LNCAP (cell line): ENCODE data around the gene LCN6.

Source experiments
- TF ChIP-seq, protein P1 (sequence below): fragments of 450-650 bp; IDR thresholded peaks from 2 replicates; pipeline ENCODE4 v1.5.1; 2017; ENCODE audit warnings: mild to moderate bottlenecking

The LCN6 gene

DNA sequence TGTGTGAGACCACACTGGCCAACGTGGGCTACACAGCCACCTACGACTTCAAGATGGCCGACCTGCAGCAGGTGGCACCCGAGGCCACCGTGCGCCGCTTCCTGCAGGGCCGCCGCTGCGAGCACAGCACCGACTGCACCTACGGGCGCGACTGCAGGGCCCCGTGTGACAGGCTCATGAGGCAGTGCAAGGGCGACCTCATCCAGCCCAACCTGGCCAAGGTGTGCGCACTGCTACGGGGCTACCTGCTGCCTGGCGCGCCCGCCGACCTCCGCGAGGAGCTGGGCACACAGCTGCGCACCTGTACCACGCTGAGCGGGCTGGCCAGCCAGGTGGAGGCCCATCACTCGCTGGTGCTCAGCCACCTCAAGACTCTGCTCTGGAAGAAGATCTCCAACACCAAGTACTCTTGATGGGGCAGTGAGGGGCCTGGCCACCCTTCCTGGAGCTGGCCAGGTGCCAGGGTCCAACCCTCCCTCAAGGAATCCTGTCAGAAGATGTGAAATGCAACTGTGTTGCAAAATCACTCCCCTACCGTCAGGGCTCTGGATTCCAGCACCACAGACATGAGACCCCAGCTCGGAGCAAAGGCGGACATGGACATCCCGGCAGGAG lies 24.9 kb downstream of the LCN6 start:
- TF ChIP-seq, protein P1, sequence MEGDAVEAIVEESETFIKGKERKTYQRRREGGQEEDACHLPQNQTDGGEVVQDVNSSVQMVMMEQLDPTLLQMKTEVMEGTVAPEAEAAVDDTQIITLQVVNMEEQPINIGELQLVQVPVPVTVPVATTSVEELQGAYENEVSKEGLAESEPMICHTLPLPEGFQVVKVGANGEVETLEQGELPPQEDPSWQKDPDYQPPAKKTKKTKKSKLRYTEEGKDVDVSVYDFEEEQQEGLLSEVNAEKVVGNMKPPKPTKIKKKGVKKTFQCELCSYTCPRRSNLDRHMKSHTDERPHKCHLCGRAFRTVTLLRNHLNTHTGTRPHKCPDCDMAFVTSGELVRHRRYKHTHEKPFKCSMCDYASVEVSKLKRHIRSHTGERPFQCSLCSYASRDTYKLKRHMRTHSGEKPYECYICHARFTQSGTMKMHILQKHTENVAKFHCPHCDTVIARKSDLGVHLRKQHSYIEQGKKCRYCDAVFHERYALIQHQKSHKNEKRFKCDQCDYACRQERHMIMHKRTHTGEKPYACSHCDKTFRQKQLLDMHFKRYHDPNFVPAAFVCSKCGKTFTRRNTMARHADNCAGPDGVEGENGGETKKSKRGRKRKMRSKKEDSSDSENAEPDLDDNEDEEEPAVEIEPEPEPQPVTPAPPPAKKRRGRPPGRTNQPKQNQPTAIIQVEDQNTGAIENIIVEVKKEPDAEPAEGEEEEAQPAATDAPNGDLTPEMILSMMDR = no peak

GRCh38 chr9:136722969-136723356 lies 25.4 kb downstream of the LCN6 start:
- TF ChIP-seq, protein P1 = no peak

GRCh38 chr9:136722093-136722968 lies 26.0 kb downstream of the LCN6 start:
- TF ChIP-seq, protein P1 = no peak

GRCh38 chr9:136721339-136722092 lies 26.8 kb downstream of the LCN6 start:
- TF ChIP-seq, protein P1 = no peak

GRCh38 chr9:136720898-136721338 lies 27.4 kb downstream of the LCN6 start:
- TF ChIP-seq, protein P1 = no peak

GRCh38 chr9:136720251-136720897 lies 28.0 kb downstream of the LCN6 start:
- TF ChIP-seq, protein P1 = no peak

DNA sequence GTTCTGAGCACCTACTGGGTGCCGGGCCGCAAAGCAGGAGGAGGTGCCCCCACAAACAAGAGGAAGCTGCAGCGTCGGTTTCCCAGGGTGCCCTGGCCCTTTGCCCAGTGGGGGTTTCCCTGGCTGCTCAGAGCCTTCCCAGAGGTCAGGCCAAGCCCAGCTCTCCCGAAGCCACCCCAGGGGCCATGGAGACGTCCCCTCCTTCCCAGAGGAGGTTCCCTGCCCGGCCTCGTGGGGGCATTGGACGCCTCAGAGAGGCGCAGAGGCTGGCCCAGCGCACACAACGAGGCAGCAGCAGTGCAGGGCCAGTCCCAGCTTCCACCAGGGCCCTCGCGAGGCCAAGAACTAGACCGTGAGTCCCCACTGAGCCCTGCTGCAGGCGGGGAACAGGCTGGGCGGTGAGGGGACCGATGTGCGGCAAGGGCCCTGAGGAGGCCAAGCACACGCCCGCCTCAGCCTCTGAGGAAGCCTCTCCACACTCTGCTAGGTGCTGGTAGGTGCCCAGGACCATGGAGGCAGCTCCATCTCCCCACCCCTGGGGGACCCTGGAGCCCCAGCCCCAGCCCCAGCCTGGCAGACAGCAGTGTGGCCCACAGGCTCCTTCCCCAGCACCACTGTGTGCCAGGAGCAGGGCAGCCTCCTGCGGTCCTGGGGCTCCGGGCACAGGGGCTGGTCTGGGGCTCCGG lies 29.0 kb downstream of the LCN6 start:
- TF ChIP-seq, protein P1 = no peak
